Measurements from ENCODE around the gene ATP11A. TPM values are rescaled to one million over a fixed set of nuclear protein-coding genes. Genes with fewer than 3 reads are reported as not detected.

The ATP11A gene
- total RNA-seq, 4 donors from 2014 or later: 23.3 to 35.5 (median 31.1) TPM

DNA sequence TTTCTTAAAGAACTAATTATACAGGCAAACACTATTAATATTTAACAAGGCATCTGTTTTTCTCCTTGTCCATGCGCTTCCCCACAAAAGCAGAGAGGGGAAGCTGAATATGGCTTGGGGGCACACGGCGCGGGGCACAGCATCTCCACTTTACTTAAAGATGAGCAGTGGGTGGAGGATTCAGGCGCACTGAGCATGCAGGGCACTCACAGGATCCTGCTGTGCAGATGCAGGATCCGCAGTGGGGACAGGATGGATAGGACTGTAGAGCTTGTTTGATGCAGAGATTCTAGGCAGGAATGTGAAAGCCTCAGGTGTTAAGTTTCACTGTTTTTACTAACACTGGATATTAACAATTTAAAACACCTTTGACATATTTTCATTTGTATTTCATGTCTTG lies 43.3 kb downstream of the ATP11A start:
- TF ChIP-seq, protein P1, sequence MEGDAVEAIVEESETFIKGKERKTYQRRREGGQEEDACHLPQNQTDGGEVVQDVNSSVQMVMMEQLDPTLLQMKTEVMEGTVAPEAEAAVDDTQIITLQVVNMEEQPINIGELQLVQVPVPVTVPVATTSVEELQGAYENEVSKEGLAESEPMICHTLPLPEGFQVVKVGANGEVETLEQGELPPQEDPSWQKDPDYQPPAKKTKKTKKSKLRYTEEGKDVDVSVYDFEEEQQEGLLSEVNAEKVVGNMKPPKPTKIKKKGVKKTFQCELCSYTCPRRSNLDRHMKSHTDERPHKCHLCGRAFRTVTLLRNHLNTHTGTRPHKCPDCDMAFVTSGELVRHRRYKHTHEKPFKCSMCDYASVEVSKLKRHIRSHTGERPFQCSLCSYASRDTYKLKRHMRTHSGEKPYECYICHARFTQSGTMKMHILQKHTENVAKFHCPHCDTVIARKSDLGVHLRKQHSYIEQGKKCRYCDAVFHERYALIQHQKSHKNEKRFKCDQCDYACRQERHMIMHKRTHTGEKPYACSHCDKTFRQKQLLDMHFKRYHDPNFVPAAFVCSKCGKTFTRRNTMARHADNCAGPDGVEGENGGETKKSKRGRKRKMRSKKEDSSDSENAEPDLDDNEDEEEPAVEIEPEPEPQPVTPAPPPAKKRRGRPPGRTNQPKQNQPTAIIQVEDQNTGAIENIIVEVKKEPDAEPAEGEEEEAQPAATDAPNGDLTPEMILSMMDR (IDR thresholded peaks at IDR 0.05): no peak
- TF ChIP-seq POLR2A (IDR thresholded peaks at IDR 0.05): no peak
- DNase-seq (ENCODE audit: low spot score in 2 of 2): no peak

DNA sequence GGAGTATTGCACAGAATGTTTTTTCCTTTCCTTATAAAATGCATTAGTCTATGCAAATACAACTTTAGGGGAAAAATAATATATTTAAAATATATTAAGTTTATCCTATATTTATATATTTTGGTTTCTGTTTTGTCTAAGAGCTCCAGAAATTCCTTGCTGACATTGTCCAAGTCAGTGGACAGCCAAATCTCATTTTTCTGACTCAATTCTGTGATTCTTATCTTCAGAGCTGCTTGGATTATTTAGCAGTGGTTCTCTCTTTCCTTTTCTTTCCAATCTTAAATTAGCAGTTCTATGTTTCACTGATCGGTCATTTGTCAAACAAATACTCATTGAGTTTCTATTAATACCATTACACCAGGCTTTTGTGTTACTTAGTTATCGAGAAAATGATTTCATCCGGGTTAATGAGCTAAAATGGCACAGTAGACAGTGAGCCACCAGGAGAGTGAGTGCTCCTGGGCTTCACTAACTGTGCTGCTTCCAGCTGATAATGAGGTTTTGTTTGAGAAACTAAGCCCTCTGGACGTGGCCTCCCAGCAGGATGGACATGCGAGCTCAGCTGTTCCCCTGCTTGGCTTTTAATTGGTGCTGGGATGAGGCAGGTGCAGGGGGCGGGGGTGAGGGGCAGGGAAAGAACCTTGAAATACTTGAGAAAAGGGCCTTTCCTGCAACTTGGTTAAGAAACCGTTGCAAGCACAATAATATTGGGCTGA lies 44.0 kb downstream of the ATP11A start:
- TF ChIP-seq, protein P1 (IDR thresholded peaks at IDR 0.05): no peak
- TF ChIP-seq POLR2A (IDR thresholded peaks at IDR 0.05): no peak
- intact Hi-C loops (cut with DNase I; ENCODE audit: low total_unique reads): no loop called here
- WGBS, 2 donors: 83 to 86% methylated on average over 7 of the region's 7 CpGs
- DNase-seq (ENCODE audit: low spot score in 2 of 2): no peak
- no peak overlapping the region for H3K4me3 ChIP-seq (ENCODE audit: low read depth, poor library complexity, severe bottlenecking)

More for the DNA sequence above, 43.3 kb downstream of the ATP11A start:
- intact Hi-C loops (cut with DNase I; ENCODE audit: low total_unique reads): no loop called here
- no peak overlapping the region for H3K4me3 ChIP-seq (ENCODE audit: low read depth, poor library complexity, severe bottlenecking)
- WGBS, 2 donors: 93 to 96% methylated on average over 6 of the region's 6 CpGs

DNA sequence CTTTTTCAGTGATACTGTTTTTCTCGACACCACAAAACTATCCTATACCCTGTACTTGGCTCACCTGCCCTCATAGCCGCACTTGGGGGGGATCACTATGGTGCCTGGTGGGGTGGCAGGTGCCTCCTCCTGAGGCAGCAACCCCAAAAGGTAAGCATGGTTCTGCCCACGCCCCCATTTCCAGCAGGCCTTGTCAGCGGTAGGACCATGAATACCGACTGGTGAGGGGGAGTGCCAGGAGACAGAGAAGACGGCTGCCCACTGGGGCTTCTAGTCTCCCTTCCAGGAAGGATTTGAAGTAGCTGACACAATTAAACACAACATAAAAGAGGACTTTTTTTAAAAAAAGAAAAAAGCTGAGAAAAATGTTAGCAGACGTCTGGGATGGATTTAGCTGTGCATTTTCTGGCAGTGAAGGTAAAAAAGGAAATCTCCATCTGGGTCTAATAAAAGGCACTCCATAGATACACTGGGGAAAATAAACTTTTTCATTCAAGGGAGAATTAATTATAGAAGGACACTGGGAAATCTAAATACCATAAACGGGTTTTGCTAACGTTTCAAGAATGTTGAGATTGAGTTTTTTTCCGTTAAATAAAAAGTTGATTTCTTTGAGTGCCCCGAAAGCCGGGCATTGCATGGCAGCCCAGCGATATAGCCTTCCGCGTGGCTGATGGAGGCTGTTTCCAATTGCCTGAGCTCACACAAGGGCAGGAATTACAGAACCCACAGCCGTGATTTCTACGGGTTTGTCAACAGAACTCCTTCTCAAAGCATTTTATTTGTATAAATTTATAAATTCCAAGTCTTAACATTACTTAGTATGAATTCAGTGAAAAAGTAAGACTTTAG lies 45.1 kb downstream of the ATP11A start:
- TF ChIP-seq, protein P1 (IDR thresholded peaks at IDR 0.05): no peak
- no peak for TF ChIP-seq POLR2A (IDR thresholded peaks at IDR 0.05)
- WGBS, 2 donors: 78 to 80% methylated on average over 17 of the region's 17 CpGs
- intact Hi-C loops (cut with DNase I; ENCODE audit: low total_unique reads): no loop called here
- H3K4me3 ChIP-seq (ENCODE audit: low read depth, poor library complexity, severe bottlenecking): no peak overlapping the region
- no peak for DNase-seq (ENCODE audit: low spot score in 2 of 2)

DNA sequence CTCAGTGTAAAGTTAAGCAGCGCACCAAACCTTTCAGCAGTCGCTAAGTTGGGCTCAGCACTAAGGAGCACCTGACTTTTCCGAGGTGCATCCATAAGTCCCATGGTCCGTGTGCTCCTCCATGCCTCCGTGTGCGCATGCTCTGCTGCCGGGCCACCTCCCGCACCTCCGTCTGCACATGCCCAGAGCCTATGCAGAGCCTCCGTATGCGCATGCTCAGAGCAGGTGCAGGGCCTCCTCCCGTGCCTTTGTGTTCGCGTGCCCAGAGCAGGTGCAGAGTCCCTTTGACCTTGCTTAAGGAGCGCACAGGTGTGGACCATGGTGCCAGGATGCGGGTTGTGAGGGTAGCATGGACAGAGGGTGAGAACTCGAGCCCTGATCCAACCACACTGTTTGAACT lies 46.0 kb downstream of the ATP11A start:
- TF ChIP-seq, protein P1 (IDR thresholded peaks at IDR 0.05): no peak
- TF ChIP-seq POLR2A (IDR thresholded peaks at IDR 0.05): no peak
- whole genome bisulfite sequencing, 2 donors: 95% methylated on average over 17 of the region's 17 CpGs
- H3K4me3 ChIP-seq (ENCODE audit: low read depth, poor library complexity, severe bottlenecking): no peak overlapping the region
- intact Hi-C loops (cut with DNase I; ENCODE audit: low total_unique reads): no loop called here
- DNase-seq (ENCODE audit: low spot score in 2 of 2): no peak

DNA sequence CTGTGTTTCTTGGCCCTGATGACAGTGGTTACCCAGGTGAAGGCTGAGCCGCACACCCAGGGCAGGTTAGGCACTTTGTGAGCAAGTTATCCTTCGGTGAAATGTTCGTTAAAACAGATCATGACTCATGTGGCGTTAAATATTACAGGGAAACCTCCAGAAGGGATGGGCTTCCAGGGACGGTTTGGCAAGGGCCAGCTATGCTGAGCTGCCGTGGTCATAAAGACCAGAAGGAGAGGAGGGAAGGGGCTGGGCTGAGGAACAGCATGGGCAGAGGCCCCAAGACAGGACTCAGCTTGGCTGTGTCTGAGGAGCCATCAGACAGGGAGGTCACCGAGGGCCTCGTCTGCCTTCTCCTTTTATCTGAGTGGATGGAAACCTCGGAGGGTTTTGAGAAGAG lies 47.5 kb downstream of the ATP11A start:
- 94 to 95% methylated on average over 9 of the region's 9 CpGs for WGBS, 2 donors
- intact Hi-C loops (cut with DNase I; ENCODE audit: low total_unique reads): no loop called here
- no peak overlapping the region for H3K4me3 ChIP-seq (ENCODE audit: low read depth, poor library complexity, severe bottlenecking)
- DNase-seq (ENCODE audit: low spot score in 2 of 2): no peak
- no peak for TF ChIP-seq POLR2A (IDR thresholded peaks at IDR 0.05)
- TF ChIP-seq, protein P1 (IDR thresholded peaks at IDR 0.05): no peak
